GM19397 (cell line): Measurements from ENCODE around the gene TIMM13.
"Not testable (repeated sequence)": the region's sequence is repeated elsewhere in the genome, so short reads cannot be mapped to it uniquely, and the experiment has no call there.

Source experiments
- ATAC-seq: cut with Tn5 transposase; IDR thresholded peaks from one replicate; pipeline ENCODE4 v1.9.1; 2021; ENCODE audit warnings: mild to moderate bottlenecking, moderate library complexity; ENCODE audit not compliant: unreplicated experiment

TIMM13 gene

DNA sequence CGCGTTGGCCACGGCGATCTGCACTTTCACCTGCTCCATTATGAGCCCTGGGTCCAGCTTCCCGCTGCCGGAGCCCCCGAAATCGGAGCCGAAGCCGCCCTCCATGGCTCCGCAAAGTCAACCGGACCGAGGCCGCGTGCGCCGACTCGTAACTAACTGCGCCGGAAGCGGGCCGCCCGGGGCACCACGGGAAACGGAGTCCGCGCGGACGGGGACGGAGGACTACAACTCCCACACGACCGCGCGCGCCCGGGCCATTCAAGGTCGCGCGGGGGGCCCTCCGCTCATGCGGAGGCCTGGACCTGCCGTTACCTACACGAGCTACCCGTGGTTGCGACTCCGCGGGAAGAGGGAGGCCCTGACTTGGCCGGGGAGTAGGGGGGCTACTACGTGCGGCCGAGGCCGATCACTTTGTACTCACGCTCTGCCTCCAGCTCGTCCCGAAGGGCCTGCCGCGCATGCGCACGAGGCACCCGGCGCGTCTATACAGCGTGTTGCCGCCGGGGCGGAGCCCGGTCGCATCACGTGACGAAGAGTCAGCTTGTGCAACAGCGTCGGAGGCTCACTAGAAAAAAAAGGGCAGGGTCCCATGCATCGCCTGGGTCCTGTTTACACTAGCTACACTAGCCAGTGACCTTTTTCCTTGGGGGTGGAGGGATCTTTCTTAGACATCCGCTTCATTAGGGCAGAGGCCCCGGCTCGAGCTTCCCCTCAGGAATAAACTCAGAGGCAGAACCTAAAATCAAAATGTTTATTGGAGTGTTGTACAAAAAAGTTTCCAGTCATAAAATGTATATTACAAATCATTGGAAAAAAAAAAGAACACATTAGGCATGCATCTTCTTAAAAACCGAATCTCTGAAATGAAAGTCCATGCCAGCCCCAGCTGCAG, at the start of gene TIMM13:
Gene TIMM13, minus strand, starts transcription at position 158 of the 892 bp plus-strand sequence. Its CDS starts 53 bp downstream, at position 105.
- ATAC-seq: peak; percentile 83

DNA sequence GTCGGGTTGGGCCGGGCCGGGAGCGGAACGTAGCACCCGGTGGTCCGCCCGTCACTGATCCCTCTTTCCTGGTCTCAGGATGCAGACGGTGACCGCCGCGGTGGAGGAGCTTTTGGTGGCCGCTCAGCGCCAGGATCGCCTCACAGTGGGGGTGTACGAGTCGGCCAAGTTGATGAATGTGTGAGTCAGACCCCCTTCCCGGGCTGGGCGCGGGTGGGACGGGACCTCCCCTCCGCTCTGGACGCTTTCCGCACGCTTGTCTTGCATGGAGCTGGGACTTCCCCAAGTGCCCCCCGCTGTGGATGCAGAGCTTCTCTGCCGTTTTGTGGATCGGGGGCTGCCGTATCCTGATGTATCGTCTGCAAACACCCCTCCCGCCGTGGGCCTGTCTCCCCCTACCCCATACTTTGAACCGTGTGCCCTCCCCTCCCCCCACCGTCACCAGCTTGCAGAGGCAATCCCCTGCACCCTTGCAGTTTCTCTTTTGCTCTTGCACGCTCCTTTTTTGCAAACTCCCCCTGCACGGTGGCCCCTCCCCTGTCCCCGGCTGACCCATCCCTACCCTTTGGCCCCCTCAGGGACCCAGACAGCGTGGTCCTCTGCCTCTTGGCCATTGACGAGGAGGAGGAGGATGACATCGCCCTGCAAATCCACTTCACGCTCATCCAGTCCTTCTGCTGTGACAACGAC, 49.2 kb upstream of the TIMM13 start:
- peak; percentile 5 for ATAC-seq

DNA sequence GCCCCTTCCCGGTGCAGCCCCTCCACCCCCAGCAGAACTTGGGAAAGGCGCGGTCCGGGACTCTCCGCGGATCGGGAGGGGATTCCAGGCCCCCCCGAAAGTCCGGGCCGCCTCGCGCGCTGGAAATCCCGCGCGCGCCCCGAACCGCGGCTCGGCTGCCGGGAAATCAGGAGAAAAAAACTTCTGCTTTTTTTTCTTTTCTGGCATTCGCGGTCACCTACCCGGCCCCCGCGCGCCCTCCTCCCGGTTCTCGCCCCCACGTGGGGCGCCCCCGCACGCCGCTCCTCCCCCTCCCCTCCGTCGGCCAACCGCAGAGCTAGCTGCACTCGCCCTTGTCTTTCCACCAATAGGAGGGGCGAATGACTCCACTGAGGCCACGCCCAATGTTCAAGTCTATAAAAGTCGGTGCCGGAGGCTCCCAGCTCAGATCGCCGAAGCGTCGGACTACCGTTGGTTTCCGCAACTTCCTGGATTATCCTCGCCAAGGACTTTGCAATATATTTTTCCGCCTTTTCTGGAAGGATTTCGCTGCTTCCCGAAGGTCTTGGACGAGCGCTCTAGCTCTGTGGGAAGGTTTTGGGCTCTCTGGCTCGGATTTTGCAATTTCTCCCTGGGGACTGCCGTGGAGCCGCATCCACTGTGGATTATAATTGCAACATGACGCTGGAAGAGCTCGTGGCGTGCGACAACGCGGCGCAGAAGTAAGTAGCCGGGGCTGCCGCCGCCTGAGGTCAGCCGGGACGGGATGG, 48.5 kb upstream of the TIMM13 start, which contains the start of gene GADD45B:
Gene GADD45B, plus strand, starts transcription at position 426 of the 749 bp plus-strand sequence. Its CDS starts 232 bp downstream, at position 658.
- ATAC-seq: peak; percentile 44

DNA sequence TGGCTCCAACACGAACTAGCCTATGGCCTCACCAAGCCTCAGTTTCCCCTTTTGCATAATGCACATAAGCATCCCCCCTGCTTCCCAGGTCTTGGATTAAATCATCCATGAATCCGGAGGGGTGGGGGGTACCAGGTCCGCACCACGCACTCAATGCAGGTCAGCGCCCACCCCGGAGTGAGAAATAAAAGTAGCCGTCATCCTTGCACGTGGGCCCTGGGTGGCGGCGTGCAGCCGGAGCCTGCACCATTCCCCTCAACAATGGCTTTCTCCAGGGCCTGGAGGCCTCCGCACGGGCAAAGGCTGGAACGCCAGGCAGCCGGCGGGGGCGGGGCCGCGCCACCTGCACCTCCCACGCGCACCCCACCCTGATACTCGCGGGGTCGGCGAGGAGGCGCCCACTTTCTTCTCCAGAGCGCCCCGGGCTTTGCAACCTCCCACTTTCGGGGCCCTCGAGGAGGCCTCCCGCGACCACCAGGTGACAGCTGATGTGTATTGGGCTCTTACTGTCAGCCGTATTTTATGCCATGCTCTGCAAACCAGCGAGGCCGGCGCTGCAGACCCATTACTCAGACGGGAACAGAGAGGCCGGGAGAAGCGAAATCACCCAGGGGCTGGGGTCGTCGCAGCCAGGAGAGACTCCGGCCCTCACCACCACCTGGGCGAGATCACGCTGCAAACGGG, 47.8 kb upstream of the TIMM13 start:
- ATAC-seq: peak; percentile 3

DNA sequence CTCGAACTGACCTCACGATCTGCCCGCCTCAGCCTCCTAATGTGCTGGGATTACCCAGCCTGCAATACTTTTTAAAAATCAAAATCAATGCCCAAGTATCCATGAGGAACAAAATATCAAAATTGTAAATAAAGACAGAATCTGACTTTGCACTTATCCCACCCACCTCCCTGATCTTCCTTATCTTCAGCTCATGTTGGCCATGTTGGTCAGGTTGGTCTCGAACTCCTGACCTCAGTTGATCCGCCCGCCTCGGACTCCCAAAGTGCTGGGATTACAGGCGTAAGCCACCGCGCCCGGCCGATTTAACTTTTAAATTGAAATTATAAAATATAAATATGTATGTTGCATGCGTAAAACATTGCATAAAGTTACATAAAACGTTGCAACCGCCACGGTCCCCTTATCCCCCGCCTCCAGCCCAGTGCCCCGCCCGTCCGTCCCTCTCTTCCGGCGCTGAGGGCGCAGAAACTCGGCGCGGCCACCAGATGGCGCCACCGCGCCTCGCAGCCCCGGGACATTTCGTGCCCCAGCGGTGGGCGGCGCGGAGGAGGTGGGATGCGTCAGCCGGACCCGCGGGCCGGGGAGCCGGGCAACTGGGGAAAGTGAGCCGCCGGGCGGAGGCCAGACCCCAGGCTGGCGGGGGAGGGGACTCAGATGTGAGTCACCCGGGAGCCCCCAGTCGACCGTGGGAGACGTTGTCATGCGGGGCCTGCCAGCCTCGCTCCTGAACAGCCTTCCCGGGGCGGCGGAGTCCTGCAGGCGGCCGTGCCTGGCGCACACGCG, 47.0 kb upstream of the TIMM13 start:
- ATAC-seq: no peak

DNA sequence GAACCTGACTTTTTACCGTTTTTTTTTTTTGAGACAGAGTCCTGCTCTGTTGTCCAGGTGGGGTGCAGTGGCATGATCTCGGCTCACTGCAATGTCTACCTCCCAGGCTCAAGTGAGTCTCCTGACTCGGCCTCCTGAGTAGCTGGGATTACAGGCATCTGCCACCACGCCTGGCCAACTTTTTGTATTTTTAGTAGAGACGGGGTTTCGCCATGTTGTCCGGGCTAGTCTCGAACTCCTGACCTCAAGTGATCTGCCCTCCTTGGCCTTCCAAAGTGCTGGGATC, 42.5 kb upstream of the TIMM13 start:
- ATAC-seq: not testable (repeated sequence)

DNA sequence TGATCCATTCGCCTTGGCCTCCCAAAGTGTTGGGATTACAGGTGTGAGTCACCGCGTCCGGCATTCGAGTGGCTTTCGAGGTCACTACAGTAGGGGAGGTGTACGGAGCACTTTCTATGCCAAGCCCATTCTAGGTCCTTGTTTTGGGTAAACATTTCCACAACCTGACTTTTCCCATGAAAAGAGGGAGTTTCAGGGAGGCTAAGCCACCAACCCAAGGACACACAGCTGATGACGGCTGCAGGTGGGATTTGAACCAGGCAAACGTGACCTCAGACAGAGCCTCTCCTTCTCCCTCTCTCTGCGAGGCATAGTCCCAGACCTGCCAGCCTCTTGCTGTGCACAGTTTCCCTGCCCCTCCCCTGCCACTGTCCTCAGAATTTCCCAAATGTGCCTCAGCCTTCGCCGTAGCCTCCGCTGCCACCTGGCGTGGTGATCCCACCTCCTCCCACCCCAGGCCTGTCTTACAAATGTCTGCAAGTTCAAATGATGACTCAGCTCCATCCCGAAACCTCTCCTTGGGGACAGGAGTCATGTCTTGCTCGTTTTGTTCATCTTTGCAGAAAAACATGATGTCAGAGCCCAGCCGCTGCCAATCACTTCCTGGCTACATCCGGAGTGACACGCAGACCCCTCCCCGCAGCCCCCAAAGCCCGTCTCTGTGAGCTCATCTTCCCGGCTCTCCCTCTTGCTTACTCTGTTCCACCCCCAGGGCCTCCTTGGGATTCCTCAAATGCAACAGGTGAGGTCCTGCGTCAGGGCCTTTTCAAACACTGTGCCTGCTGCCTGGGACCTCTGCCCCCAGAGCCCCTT, 41.9 kb upstream of the TIMM13 start:
- no peak for ATAC-seq

DNA sequence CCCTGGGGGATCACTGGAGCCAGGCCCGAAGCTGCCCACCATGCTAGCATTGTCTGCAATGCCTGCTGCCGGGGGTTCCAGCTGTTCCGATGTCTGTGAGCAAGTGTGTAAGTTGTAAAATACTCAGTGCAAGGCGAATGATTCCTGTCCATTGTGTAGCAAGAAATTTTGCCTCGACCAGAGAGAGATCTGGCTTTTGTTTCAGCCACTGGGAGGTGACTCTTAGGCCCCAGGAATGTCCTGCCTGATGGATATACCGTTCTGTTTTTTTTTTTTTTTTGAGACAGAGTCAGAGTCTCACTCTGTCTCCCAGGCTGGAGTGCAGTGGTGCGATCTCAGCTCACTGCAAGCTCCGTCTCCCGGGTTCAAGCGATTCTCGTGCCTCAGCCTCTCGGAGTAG, 41.2 kb upstream of the TIMM13 start:
- no peak for ATAC-seq

DNA sequence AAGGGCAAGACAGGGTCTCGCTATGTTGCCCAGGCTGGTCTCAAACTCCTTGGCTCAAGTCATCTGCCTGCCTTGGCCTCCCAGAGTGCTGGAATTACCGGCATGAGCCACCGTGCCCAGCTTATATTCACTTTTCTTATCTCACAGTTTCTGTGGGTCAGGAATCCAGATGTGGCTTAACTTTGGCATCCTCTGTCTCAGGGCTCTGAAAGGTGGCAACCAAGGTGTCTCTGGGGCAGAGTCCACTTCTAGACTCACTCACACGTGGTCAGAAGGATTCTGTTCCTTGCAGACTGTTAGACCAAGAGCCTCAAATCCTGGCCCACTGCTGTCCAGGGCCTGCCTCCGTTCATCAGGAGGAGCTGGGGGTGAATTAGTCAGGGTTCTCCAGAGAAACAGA, 37.0 kb upstream of the TIMM13 start:
- ATAC-seq: no peak

DNA sequence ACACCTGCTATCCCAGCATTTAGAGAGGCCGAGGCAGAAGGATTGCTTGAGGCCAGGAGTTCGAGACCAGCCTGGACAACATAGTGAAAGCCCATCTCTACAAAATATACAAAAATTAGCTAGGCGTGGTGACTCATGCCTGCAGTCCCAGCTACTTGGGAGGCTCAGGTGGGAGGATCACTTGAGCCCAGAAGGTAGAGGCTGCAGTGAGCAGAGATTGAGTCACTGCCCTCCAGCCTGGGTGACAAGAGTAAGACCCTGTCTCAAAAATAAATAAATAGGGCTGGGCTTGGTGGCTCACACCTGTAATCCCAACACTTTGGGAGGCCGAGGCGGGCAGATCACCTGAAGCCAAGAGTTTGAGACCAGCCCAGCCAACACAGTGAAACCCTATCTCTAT, 36.3 kb upstream of the TIMM13 start:
- not testable (repeated sequence) for ATAC-seq

DNA sequence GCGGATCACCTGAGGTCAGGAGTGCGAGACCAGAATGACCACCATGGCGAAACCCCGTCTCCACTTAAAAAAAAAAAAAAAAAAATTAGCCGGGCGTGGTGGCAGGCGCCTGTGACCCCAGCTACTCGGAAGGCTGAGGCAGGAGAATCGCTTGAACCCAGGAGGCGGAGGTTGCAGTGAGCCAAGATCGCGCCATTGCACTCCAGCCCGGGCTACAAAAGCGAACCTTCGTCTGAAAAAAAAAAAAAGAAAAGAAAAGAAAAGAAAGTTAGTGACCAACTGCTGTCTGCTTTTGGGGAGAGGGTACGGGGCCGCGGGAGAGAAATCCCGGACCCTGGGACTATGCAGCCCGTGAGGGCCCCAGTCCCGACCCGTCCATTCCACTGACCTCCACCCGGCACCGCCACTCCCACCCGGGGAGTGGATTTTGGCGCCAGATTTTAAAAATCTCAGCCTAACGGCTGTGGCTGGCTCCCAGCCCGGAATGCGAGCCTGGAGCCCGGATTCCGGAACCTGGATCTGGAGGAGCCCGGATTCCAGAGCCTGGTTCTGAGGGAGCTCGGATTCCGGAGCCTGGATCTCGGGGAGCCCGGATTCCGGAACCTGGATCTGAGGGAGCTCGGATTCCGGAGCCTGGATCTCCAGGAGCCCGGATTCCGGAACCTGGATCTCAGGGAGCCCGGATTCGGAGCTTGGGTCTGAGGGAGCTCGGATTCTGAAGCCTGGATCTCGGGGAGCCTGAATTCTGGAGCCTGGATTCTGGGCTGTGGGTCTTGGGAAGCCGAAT, 35.4 kb upstream of the TIMM13 start:
- no peak for ATAC-seq

DNA sequence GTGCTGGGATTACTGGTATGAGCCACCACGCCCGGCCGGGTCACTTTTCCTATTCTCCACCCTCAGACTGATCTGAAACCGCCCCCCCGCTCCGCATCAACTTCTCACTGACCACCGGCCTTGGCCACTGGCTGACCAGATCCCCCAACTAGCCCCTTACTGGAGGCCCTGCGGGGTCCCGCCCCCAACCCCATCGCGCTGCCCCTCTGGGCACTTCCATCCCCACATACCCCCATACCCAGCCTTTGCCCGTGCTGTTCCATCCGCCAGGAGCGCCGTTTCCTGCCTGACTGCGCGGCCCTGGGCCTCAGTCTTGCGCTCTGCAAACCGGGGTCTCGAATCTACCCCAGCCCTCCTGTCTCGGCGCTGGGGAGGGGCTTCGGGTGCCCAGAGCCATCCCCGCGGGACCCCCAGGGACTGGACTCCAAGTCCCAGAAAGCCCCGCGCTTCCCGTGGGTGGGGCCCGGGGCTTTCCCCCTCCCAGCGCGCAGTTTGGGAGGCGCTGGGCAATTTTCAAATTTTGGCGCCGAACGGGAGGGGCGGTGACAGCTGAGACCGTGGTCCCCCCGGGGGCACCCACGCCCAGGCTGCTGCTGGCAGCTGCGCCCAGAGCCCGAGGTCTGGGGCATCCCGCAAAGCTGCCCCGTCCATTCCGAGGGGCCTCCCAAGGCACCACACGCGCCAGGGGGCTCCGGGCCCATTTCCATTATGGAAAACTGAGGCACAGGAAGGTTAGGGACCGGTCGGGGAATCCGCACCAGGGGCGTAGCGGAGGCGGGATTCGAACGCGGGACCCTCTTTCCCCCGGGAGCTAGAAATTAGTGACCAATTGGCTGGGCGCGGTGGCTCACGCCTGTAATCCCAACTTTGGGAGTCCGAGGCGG, 34.6 kb upstream of the TIMM13 start:
- no peak for ATAC-seq

DNA sequence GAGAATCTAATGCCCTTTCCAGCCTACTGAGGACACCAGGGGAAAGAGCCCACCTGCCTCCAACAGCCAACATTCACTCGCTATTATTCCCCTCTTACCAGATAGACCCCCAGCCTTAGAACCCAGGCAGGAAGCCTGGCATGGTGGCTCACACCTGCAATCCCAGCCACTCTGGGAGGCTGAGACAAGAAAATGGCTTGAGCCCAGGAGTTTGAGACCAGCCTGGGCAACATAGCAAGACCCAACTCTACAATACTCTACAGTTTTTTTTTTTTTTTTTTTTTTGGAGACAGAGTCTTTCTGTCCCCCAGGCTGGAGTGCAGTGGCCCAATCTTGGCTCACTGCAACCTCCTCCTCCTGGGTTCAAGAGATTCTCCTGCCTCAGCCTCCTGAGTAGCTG, 32.9 kb upstream of the TIMM13 start:
- ATAC-seq: no peak

DNA sequence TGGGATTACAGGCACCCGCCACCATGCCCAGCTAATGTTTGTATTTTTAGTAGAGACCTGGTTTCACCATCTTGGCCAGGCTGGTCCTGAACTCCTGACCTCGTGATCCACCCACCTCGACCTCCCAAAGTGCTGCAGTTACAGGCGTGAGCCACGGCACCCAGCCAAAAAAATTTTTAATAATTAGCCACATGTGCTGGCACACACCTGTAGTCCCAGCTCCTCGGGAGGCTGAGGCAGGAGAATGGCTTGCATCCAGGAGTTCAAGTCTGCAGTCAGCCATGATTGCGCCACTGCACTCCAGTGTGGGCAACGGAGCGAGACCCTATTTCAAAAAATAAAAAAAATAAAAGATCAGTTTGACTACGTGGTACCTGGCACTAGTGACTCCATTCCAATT, 31.4 kb upstream of the TIMM13 start:
- ATAC-seq: not testable (repeated sequence)

DNA sequence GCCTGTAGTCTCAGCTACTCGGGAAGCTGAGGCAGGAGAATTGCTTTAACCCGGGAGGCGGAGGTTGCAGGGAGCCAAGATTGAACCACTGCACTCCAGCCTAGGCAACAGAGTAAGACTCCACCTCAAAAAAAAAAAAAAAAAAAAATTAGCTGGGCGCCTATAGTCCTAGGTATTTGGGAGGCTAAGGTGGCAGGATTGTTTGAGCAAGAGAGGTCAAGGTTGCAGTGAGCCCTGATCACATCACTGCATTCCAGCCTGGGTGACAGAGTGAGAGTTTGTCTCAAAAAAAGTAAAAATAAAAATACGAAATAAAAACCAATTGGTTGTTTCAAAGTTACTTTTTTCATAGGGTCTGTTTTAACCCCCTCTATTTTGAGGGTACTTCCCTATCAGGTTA, 30.7 kb upstream of the TIMM13 start:
- no peak for ATAC-seq

DNA sequence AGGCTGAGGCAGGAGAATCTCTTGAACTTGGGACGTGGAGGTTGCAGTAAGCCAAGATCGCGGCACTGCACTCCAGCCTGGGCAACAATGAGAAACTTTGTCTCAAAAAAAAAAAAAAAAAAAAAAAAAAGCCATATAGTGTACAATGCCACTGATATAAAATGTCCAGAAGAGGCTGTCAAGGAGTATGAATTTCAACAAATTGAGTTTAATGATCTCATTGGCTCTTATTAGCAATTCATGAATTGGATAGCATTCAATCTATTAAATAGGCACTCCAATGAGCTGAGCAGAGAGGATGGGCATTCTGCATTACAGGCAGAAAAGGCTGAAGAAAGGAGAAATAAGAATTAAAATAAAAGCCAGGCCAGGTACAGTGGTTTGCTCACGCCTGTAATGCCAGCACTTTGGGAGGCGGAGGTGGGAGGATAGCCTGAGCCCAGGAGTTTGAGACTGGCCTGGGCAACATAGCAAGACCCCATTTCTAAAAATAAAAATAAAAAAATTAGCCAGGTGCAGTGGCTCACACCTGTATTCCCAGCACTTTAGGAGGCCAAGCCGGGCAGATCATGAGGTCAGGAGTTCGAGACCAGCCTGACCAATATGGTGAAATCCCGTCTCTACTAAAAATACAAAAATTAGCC, 30.1 kb upstream of the TIMM13 start:
- ATAC-seq: no peak
